OCI-M1 (cell line): ENCODE measurements around the gene MEGF8.

ENCODE experiments used
- DNase-seq: peaks from one replicate; lab custom pipeline; 2025; lab: John Stamatoyannopoulos, UW

Gene MEGF8

DNA sequence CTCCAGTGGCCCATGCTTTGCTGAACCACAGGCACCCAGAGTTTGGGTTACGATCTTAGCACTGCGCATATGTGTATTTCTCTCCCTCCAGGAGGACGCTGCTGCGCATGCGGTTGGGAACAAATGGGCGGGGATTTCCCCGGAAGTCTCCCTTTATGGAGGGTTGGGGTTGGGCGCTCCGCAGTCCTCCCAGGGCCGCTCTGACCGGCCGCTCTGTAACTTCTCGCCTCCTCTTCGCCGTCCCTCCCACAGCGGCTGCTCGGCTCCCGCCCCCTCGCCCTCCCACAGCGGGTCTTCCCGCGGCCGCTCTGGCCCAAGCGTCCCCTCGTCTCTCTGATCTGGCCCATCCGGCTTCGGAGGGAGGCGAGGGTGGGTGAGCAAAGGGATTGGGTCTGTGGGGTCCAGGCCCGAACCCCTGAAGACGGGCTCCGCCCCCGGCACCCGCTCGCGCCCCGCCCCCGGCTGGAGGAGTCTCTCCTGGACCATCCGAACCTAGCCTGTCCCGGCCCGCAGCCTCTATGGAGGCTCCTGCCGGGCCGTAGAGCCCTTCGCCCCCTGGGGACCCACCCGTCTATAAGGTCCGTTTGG is at the start of gene MEGF8:
MEGF8 (plus strand) TSS at position 328 of the 588 bp plus-strand sequence. CDS start 609 bp downstream, outside the sequence.
- DNase-seq, result peak; percentile 100

DNA sequence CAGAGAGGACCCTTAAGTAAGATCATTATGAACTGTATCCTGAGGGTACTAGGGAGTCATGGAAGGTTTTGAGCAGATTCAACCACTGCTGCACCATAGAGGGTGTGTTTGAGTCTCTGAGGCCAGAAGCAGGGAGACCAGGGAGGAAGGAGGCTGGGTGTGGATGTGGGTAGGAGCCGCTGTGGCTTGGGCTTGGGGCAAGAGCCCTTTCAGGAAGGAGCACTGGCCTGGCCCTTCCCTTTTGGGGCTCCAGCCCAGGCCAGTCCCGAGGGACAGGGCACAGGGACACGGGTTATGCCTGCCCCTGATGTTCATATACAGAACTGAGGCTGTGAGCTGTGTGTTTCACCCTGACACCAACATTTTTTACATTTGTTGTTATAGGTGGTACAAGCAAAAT is 49.2 kb upstream of the MEGF8 start:
- no peak for DNase-seq

DNA sequence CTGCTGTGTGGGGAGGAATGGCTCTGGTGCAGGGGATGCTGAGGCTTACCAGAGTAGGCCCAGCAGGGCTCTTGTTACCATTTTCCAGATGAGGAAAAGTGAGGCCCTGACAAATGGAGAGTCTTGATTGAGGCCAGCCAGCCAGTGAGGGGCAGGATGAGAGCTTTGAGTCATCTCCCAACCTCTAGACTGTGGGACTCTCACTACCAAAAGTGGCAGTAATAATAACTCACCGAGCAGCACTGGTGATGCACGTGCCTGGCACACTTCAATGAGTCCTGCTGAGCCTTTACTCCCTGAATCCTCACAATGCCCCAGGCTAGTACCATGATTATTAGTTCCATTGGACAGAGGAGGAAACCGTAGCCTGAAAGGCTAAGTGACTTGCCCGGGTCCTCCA is 48.6 kb upstream of the MEGF8 start:
- no peak for DNase-seq

DNA sequence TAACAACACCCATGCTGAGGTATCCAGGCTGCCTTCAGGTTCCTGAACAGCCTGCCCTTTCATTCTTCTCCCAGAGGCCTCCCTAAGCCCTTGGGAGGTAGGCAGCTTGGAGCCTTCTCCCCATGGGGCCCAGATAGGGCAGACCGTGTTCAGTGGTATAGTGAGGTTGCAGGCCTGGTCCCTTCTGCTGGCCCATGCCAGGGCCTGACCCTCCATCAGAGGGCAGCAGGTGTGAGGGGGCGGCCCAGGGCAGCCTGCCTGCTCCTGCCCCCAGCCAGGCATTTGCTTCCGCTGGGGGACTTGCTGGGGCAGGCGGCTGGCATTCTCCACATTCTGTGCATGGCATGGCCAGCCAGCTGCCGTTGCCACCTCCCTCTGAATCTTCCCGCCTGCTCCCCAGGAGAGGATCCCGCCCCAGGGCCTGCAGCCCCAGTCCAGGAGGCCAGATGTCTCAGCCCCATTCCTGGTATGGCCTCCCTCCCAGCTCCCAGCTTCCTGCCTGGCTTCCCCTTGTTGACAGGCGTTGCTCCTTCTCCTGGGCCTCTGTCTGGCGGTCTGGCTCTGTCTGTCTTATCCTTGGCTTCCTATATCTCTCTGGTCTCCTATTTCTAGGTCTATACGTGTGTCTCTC is 47.5 kb upstream of the MEGF8 start:
- DNase-seq, result no peak

DNA sequence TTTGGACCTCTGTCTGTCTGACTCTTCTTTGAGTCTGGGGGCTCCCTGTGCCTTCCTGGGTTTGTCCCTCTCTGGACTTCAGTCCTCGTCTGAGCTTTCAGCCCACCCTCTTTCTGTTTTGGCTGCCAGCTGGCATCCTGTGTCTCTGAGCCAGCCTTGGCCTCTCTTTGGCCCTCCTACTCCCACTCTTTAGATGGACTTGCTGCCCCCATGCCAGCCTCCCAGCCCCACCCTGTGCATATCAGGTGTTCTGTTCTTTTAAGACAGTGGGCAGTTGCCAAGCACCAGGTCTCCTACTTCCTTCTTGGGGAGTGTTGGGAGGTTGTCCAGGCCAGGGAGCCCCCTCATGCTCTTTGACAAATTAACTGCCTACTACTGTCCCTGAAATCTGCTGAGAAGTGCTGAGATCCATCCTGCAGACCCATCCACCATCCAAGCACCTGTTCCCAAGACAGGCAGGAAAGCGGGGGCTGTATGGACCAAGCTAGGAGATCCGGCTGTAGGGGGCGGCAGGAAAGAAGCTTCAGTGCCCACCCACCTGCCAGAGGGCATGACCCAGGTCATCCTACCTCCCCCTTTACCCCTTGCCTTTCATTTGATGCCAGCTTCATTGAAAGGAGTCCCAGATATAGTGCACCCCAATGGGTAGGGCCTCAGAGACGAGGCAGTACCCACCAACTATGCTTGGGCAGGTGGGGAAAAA is 46.8 kb upstream of the MEGF8 start:
- no peak for DNase-seq

DNA sequence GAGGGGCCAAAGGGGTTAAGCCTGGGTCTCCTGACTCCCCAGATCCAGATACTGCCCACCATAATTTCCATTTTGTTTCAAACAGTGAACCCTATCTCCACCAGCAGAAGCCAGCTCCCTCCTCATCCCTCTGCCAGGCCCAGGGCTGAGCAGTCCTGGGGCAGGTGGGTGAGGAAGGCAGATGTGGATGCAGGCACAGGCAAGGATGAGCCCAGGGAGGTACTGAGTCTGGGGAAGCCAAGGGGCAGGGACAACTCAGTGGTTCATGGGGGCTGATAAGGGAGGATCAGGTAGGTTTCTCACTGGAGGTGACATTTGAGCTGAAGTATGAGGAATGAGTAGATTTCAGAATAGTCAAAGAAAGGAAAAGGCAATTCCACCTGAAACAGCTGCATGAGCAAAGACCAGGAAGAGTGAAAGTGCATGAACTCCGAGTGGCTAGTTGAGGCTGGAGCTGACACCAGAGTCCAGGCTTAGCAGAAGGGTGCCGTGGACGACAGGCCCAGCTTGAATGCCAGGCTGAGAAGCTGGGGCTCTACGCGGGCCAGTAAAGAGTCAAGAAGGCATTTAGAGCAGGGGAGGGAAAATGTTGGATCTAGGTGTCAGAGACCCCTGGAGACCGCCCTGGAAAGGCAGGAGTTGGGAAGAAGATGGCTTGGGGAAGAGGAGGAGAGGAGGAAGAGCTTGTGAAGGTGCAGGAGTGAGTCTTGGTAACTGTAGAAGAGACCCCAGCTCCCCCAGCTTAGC is 46.1 kb upstream of the MEGF8 start:
- no peak for DNase-seq

DNA sequence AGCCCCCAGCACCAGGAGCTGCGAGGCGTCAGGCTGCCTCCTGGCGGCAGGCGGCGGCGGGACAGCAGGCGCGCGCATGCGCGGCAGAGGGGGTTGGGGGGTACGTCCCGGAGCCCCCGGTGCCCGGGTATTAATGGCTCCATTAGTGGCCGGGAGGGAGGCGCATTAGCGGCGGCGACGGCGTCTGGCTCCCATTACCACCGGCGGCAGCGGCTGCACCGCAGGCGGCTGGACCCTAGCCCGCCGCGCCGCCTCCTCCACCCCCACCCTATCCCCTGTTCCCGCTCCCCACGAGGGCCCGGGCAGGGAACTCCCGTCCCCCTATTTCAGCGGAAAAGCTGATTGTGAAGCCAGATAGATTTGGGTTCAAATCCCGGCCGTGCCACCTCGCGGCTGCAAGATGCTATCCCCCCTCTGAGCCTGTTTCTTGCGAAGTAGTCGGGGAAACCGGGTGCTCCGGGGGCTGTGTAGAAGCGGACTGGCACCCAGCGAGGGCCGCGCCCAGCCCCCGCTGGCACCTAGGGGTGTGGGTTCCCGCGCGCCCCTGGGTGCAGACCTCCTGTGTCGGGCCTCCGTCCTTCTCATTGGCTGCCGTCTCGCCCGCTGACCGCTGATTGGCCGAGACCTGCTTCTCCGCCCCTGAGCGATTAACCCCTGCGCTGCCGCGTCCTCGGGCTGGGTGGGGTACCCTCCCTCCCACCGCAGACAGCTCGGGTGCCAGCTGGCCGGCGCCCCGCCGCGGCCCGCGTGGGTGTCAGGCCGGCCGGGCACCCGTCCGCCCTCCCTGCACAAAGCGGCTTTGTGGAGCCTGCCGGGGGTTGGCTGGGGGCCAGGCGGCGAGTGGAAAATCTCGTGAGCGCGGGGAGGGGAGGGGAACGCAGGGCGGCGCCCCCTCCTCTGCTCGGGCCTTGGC is 45.3 kb upstream of the MEGF8 start:
- DNase-seq, result peak; percentile 94

DNA sequence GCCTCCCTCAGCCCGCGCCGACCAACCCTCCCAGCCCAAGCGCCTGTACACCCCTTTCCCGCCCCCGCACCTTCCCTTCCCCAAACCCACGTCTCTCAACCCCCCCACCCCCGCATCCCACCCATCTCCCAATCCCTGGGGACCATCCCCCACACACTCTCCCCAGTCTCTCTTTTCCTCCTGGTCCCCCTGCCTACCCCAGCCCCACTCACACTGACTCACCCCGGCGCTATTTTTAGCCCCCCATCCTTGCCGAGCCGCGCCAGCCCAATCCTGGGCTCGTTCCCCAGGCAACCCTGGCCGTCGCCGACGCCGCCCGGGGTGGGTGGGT is 44.7 kb upstream of the MEGF8 start:
- DNase-seq, result peak; percentile 64

DNA sequence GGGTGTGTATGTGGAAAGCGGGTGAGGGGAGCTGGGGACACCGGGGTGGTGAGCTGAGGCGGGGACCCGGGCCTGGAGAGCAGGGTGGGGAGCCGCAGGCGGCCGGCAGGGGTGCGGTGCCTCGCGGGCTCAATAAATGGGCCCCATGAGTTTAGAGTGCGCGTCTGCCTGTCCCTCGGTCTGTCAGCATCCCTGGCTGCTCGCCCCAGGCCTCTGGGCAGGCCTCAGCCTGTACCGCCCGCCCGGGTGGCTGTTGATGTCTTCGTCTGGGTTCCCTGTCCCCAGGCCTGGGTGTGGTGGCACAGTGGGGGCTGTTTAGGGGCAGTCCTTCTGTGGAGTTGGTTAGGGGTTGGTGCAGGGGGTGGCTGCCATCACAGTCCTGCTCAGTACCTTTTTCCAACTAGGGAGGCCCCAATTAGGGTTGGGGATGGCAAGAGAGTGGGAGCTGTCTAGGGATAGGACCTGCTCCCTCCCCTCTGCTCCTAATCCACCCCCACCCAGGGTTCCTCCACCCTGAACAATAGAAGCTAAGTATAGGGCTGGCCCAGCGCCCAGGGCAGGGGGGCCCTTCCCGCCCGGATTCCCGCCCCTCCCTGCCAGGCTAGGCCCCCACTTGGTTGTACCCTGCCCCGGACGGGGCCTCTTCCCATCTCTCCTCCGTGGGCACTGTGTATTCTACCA is 44.1 kb upstream of the MEGF8 start:
- DNase-seq, result peak; percentile 64

- DNase-seq, result peak; percentile 77
These were observed 43.3 kb upstream of the MEGF8 start for GRCh38 chr19:42281827-42282762.

GRCh38 chr19:42282819-42283187 is 42.6 kb upstream of the MEGF8 start:
- DNase-seq, result no peak

GRCh38 chr19:42283188-42284065 is 42.0 kb upstream of the MEGF8 start:
- DNase-seq, result peak; percentile 97

DNA sequence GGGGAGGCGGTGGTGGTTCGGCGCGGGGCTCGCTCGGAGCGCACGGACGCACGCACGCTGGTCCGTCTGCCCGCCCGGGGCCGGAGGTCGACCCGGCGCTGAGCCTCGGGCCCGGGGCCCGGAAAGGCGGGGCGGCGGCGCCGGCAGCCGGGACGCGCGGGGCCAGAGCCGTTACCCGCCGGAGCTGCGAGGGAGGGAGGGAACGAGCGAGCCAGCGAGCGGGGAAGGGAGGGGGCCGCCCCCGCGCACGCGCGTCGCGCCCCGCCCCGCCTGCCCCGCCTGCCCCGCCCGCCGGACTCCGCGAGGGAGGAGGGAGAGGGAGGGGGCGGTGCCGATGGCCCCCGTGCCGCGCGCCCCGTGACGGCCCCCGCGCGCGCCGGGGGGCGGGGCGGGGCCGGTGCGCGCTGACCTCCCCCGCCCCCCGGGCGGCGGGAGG is 41.4 kb upstream of the MEGF8 start:
- peak; percentile 88 for DNase-seq

DNA sequence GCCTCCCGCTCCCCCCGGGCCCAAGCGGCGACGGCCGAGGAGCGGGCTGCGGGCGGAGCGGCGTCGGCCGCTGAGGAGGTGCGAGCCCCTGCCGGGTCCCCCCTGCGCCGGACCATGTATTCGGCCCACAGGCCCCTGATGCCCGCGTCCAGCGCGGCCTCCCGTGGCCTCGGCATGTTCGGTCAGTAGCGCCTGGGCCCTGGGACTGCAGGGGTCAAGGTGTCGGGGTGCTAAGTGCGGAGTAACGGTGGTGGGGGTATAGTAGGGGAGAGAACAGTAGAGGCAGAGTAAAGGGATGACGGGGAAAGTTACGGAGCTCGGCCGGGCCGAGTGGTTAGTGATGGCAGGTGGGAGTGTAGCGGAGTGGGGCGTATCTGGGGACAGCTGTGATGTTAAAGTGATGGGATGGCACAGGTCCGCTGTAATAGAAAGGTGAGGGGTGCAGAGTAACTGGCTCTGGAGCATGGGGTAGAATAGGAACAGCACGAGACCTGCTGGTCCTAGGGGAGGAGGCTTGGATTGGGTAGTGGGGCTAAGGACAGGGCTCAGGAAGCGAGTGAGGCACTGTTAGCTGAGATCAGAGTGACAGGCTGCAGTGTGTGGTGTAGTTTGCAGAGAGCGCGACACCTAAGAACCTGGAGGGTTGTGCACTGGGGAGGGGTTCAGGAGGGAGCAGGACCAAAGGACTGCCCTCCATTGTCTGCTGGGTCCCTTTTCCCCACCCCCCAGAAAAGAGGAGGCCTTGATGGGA is 40.7 kb upstream of the MEGF8 start:
- DNase-seq, result peak; percentile 56

- peak; percentile 52 for DNase-seq
These were observed 39.9 kb upstream of the MEGF8 start for GRCh38 chr19:42285541-42285941.

- no peak for DNase-seq
These were observed 39.5 kb upstream of the MEGF8 start for GRCh38 chr19:42285988-42286348.

- DNase-seq, result peak; percentile 18
These were observed 39.0 kb upstream of the MEGF8 start for GRCh38 chr19:42286349-42287016.
